ENCODE data around the gene CCM2.

The CCM2 gene

GRCh38 chr7:44969049-44969700, 30.8 kb upstream of the CCM2 start:
- no peak for DNase-seq

GRCh38 chr7:44969701-44970522, 30.1 kb upstream of the CCM2 start:
- no peak for DNase-seq

- no peak for DNase-seq
These were observed 29.4 kb upstream of the CCM2 start for GRCh38 chr7:44970523-44971051.

GRCh38 chr7:44971188-44971901, 28.7 kb upstream of the CCM2 start:
- DNase-seq = no peak

GRCh38 chr7:44971902-44972441, 28.0 kb upstream of the CCM2 start:
- DNase-seq = no peak

GRCh38 chr7:44972562-44972961, 27.4 kb upstream of the CCM2 start:
- no peak for DNase-seq

GRCh38 chr7:44973610-44974401, 26.2 kb upstream of the CCM2 start:
- DNase-seq = no peak

GRCh38 chr7:44974549-44974948, 25.5 kb upstream of the CCM2 start:
- no peak for DNase-seq

- no peak for DNase-seq
These were observed 24.5 kb upstream of the CCM2 start for GRCh38 chr7:44975331-44976039.

GRCh38 chr7:44976040-44976745, 23.8 kb upstream of the CCM2 start:
- no peak for DNase-seq

GRCh38 chr7:44976746-44977196, 23.2 kb upstream of the CCM2 start:
- DNase-seq = no peak

GRCh38 chr7:44977304-44977958, 22.6 kb upstream of the CCM2 start:
- DNase-seq = no peak

GRCh38 chr7:44977959-44978335, 22.1 kb upstream of the CCM2 start:
- DNase-seq = no peak

- DNase-seq = no peak
These were observed 21.3 kb upstream of the CCM2 start, which contains the start of gene MYO1G for GRCh38 chr7:44978511-44979366. TSS of gene MYO1G (minus strand) at chr7:44979015. CDS start at chr7:44978961, 54 bp downstream.

- no peak for DNase-seq
These were observed 20.3 kb upstream of the CCM2 start for GRCh38 chr7:44979481-44980392.

- DNase-seq = no peak
These were observed 19.5 kb upstream of the CCM2 start for GRCh38 chr7:44980393-44981034.

- DNase-seq = no peak
These were observed 18.8 kb upstream of the CCM2 start for GRCh38 chr7:44981035-44981706.
